Vagina (tissue), 2 donors: ENCODE data around the gene PPP2R2B.

Experiments
- POLR2A ChIP-seq, 2 donors: fragments of 450-650 bp; IDR thresholded peaks; one replicate each; pipeline ENCODE4 v1.6.1; 2017; ENCODE audit warnings: antibody characterized with exemption in 2 of 2, mild to moderate bottlenecking in 2 of 2, moderate library complexity in 2 of 2
- POLR2AphosphoS5 ChIP-seq, 2 donors: sonication (generic); formaldehyde crosslinking; IDR thresholded peaks; one replicate each; pipeline ENCODE4 v1.9.0; 2017; ENCODE audit warnings: antibody characterized with exemption in 2 of 2, mild to moderate bottlenecking in 2 of 2, low read depth in 1 of 2; ENCODE audit not compliant: insufficient read depth in 1 of 2
- TF ChIP-seq, protein P1 (sequence below), 3 experiments: fragments of 450-650 bp in 2 of 3; fragments of 200-600 bp in 1 of 3; sonication (generic) in 1 of 3; IDR thresholded peaks; one replicate each; pipeline ENCODE4 v1.5.1; 2017 to 2019; ENCODE audit warnings: antibody characterized with exemption in 3 of 3, mild to moderate bottlenecking in 2 of 3, moderate library complexity in 2 of 3

DNA sequence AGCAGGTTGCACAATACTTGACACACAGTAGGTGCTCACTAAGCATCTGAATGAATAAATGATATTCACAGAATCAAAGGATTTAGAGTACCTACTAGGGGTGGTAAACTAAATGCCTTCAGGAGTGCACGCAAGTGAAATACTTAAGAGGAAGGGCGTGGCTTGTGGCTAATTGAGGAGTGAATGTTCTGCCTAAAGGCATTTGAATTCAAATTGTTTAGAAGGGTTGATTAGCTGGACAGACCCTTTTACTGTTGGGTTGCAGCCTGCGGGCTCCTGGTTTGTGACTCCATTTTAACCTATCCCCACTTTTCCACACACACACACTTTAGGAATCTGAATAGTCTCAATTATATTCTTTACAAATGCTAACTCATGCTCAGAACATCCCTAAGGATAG is 63.1 kb downstream of the PPP2R2B start:
- TF ChIP-seq, protein P1, sequence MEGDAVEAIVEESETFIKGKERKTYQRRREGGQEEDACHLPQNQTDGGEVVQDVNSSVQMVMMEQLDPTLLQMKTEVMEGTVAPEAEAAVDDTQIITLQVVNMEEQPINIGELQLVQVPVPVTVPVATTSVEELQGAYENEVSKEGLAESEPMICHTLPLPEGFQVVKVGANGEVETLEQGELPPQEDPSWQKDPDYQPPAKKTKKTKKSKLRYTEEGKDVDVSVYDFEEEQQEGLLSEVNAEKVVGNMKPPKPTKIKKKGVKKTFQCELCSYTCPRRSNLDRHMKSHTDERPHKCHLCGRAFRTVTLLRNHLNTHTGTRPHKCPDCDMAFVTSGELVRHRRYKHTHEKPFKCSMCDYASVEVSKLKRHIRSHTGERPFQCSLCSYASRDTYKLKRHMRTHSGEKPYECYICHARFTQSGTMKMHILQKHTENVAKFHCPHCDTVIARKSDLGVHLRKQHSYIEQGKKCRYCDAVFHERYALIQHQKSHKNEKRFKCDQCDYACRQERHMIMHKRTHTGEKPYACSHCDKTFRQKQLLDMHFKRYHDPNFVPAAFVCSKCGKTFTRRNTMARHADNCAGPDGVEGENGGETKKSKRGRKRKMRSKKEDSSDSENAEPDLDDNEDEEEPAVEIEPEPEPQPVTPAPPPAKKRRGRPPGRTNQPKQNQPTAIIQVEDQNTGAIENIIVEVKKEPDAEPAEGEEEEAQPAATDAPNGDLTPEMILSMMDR (IDR thresholded peaks at IDR 0.05) = no peak
- TF ChIP-seq POLR2AphosphoS5 (IDR thresholded peaks at IDR 0.05; ENCODE audit: insufficient read depth in 1 of 2, low read depth in 1 of 2) (no peak), POLR2A (IDR thresholded peaks at IDR 0.05) (no peak)
